Measurements from ENCODE around the gene SGPP2. TPM values are rescaled to one million over a fixed set of nuclear protein-coding genes. Genes with fewer than 3 reads are reported as not detected.

Gene SGPP2
- polyA plus RNA-seq, 3 donors: not detected

DNA sequence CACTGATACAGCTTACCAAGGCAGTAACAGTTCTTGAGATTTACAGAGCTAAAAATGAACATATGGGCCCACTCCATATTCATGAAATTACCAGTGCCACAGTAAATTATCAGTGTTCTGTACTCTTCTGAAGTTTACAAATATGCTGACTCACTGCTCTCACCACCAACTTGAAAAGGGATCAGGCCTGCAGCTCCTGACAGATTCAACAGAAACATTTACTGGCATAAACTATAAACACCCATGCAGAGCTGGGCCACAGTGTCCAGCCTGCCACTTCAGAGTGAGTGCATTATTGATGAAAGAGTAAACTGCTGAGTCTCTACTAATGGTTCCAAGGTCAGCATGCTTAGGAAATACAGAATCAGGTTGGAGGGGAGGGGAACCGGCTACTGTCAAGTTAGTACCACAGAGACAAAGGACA is 148.4 kb downstream of the SGPP2 start:
- no peak overlapping the region for H2AFZ ChIP-seq (ENCODE audit: insufficient read depth, low read depth, low read length, poor library complexity, severe bottlenecking)
- Mint-ChIP-seq H3K36me3 (peaks cover 52 to 59% of the 10 kb centered on the region in 2 donors), H3K9me3 (no peaks in the 10 kb centered on the region), H3K4me1 (peaks cover 3% of the 10 kb centered on the region), H3K27me3 (ENCODE audit: low read depth in 3 of 3) (no peaks in the 10 kb centered on the region), H3K27ac (peak overlapping the region in 2 of 7 donors; percentile 27 to 58), H3K4me3 (no peak overlapping the region)
- no peaks in the 10 kb centered on the region for H3K4me1 ChIP-seq (ENCODE audit: control insufficient read depth in 1 of 2, insufficient read depth in 2 of 2, low read length in 2 of 2)
- TF ChIP-seq, protein P1, sequence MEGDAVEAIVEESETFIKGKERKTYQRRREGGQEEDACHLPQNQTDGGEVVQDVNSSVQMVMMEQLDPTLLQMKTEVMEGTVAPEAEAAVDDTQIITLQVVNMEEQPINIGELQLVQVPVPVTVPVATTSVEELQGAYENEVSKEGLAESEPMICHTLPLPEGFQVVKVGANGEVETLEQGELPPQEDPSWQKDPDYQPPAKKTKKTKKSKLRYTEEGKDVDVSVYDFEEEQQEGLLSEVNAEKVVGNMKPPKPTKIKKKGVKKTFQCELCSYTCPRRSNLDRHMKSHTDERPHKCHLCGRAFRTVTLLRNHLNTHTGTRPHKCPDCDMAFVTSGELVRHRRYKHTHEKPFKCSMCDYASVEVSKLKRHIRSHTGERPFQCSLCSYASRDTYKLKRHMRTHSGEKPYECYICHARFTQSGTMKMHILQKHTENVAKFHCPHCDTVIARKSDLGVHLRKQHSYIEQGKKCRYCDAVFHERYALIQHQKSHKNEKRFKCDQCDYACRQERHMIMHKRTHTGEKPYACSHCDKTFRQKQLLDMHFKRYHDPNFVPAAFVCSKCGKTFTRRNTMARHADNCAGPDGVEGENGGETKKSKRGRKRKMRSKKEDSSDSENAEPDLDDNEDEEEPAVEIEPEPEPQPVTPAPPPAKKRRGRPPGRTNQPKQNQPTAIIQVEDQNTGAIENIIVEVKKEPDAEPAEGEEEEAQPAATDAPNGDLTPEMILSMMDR (IDR thresholded peaks at IDR 0.05): no peak
- no peak overlapping the region for H3K4me3 ChIP-seq (replicated peaks in 1 of 3; ENCODE audit: low read depth in 2 of 3, low read length in 3 of 3)
- no peaks in the 10 kb centered on the region for H3K9me3 ChIP-seq (replicated peaks in 1 of 2; ENCODE audit: control insufficient read depth in 1 of 2, insufficient read depth in 1 of 2, low read length in 2 of 2)
- intact Hi-C loops (cut with micrococcal nuclease): no loop called here
- no peaks in the 10 kb centered on the region for H4K20me1 ChIP-seq (ENCODE audit: insufficient read depth, low read length)
- H3K9ac ChIP-seq (ENCODE audit: insufficient read depth, low read length, poor library complexity, severe bottlenecking): no peak overlapping the region
- peaks cover 28 to 79% of the 10 kb centered on the region in 2 donors for H3K36me3 ChIP-seq (replicated peaks in 1 of 2; ENCODE audit: control insufficient read depth in 1 of 2, insufficient read depth in 2 of 2, low read length in 2 of 2)
- H3K4me2 ChIP-seq (replicated peaks; ENCODE audit: extremely low read depth, low read length, poor library complexity, severe bottlenecking): no peak overlapping the region
- no peaks in the 10 kb centered on the region for H3K79me2 ChIP-seq (ENCODE audit: insufficient read depth, low read length)
- no peak overlapping the region for H3K27ac ChIP-seq (ENCODE audit: low read depth in 1 of 2, low read length in 2 of 2)
- DNase-seq: no peak
- no peaks in the 10 kb centered on the region for H3K27me3 ChIP-seq (ENCODE audit: control insufficient read depth in 2 of 2, insufficient read depth in 2 of 2, low read length in 2 of 2)
- no CpG with 5 or more reads among the region's 1 CpG for WGBS (ENCODE audit: insufficient coverage)

DNA sequence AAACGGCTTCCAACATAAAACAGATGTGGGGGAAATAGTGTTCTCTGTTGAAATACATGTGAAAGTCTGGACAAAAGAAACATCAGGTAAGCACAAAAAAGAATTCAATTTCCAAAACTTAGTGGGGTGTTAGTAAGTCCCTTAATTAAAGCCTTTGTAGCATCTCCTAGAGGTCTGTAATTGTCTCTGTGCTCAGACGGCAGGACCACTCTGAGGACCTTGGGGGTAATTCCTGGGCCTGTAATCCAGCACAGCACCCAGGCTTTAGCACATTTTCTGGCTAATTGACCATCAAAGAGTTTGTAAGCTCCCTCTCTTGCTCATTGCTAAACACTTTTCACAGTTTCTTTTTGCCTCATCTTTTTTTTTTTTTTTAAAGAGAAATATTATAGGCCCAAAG is 151.3 kb downstream of the SGPP2 start:
- no peak overlapping the region for H2AFZ ChIP-seq (ENCODE audit: insufficient read depth, low read depth, low read length, poor library complexity, severe bottlenecking)
- TF ChIP-seq, protein P1 (IDR thresholded peaks at IDR 0.05): no peak
- Mint-ChIP-seq H3K27me3 (ENCODE audit: low read depth in 3 of 3) (no peaks in the 10 kb centered on the region), H3K36me3 (peaks cover 53% of the 10 kb centered on the region in 2 donors), H3K4me3 (no peak overlapping the region), H3K27ac (no peak overlapping the region), H3K4me1 (peaks cover 3% of the 10 kb centered on the region), H3K9me3 (no peaks in the 10 kb centered on the region)
- H4K20me1 ChIP-seq (ENCODE audit: insufficient read depth, low read length): no peaks in the 10 kb centered on the region
- H3K4me3 ChIP-seq (replicated peaks in 1 of 3; ENCODE audit: low read depth in 2 of 3, low read length in 3 of 3): no peak overlapping the region
- intact Hi-C loops (cut with micrococcal nuclease): no loop called here
- H3K27me3 ChIP-seq (ENCODE audit: control insufficient read depth in 2 of 2, insufficient read depth in 2 of 2, low read length in 2 of 2): no peaks in the 10 kb centered on the region
- no peaks in the 10 kb centered on the region for H3K79me2 ChIP-seq (ENCODE audit: insufficient read depth, low read length)
- no peak overlapping the region for H3K9ac ChIP-seq (ENCODE audit: insufficient read depth, low read length, poor library complexity, severe bottlenecking)
- H3K36me3 ChIP-seq (replicated peaks in 1 of 2; ENCODE audit: control insufficient read depth in 1 of 2, insufficient read depth in 2 of 2, low read length in 2 of 2): peaks cover 31 to 76% of the 10 kb centered on the region in 2 donors
- 100% methylated on average over 1 of the region's 2 CpGs for WGBS (ENCODE audit: insufficient coverage)
- H3K4me1 ChIP-seq (ENCODE audit: control insufficient read depth in 1 of 2, insufficient read depth in 2 of 2, low read length in 2 of 2): no peaks in the 10 kb centered on the region
- no peak for DNase-seq
- no peaks in the 10 kb centered on the region for H3K9me3 ChIP-seq (replicated peaks in 1 of 2; ENCODE audit: control insufficient read depth in 1 of 2, insufficient read depth in 1 of 2, low read length in 2 of 2)
- no peak overlapping the region for H3K4me2 ChIP-seq (replicated peaks; ENCODE audit: extremely low read depth, low read length, poor library complexity, severe bottlenecking)
- H3K27ac ChIP-seq (ENCODE audit: low read depth in 1 of 2, low read length in 2 of 2): no peak overlapping the region
